OCI-LY3 (cell line): ENCODE results near the gene VENTX.

ENCODE experiments used
- EZH2phosphoT487 ChIP-seq: fragments of 200-600 bp; shearing (Covaris generic); IDR thresholded peaks from 2 replicates; pipeline ENCODE4 v1.6.1; 2018; ENCODE audit warnings: antibody characterized with exemption, mixed run types, low read depth
- TF ChIP-seq, protein P1 (sequence below): fragments of 200-600, 300-600 bp; sonication (generic); IDR thresholded peaks from 2 replicates; pipeline ENCODE4 v1.5.1; 2014; ENCODE audit warnings: antibody characterized with exemption, low read length, low read depth

DNA sequence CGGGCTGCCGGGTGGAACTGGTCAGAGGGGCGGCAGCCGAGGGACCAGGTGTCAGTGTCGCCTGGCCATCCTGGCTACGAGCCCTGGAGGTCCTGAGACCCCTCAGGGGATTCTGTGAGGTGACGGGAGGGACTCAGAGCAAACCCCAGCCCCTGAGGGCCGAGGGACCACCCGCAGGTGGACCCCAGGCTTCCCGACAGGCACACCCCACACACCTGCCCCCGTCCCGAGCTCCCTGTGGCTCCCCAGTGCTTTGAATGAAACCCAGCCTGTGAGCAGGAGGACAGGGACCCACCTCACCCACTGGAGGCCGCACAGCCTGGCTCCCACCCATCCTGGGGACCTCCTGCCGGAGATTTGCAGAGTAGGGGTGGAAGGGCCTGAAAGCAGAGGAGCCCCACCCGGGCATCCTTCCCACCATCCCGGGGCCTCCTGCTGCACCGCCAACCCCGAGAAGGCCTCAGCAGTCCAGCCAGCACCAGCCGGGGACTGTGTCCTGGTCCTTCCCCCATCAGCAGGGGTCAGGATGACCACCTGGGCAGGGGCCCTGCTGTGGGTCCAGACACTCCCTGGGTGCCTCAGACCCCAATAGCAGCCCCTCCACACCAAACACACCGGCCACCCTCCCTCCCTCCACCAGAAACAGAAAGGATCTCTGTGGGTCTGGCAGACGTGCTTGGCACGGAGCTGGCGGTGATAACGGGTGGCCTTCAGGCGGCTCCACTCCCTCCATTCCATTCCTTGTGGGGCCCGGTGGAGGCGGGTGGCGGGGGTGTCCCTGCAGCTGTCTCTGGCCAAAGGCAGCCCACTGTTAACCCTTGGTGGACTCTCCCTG is 13.9 kb downstream of the VENTX start:
- TF ChIP-seq, protein P1, sequence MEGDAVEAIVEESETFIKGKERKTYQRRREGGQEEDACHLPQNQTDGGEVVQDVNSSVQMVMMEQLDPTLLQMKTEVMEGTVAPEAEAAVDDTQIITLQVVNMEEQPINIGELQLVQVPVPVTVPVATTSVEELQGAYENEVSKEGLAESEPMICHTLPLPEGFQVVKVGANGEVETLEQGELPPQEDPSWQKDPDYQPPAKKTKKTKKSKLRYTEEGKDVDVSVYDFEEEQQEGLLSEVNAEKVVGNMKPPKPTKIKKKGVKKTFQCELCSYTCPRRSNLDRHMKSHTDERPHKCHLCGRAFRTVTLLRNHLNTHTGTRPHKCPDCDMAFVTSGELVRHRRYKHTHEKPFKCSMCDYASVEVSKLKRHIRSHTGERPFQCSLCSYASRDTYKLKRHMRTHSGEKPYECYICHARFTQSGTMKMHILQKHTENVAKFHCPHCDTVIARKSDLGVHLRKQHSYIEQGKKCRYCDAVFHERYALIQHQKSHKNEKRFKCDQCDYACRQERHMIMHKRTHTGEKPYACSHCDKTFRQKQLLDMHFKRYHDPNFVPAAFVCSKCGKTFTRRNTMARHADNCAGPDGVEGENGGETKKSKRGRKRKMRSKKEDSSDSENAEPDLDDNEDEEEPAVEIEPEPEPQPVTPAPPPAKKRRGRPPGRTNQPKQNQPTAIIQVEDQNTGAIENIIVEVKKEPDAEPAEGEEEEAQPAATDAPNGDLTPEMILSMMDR = no peak
- TF ChIP-seq EZH2phosphoT487 = no peak
